Tibial artery (tissue), 4 donors: ENCODE results near the gene SMIM7.

Source experiments
- DNase-seq, 2 donors: peaks; one replicate each; pipeline ENCODE4 v3.0.0-alpha.2; 2019
- H3K27ac ChIP-seq, 2 donors: fragments of 200-600 bp; sonication (generic) in 1 of 2; 1 replicate in 1 of 2; 2 replicates in 1 of 2; pipeline ENCODE4 v1.5.1; 2018 to 2019; ENCODE audit warnings: mild to moderate bottlenecking in 1 of 2
- H3K27me3 ChIP-seq, 2 donors: fragments of 200-600 bp; sonication (generic) in 1 of 2; one replicate each; pipeline versions ENCODE4 v1.5.1 to v1.6.0; 2016 to 2019
- H3K36me3 ChIP-seq, 3 donors: fragments of 200-600 bp; sonication (generic) in 2 of 3; one replicate each; pipeline ENCODE4 v1.5.1; 2016 to 2019; ENCODE audit warnings: mild to moderate bottlenecking in 2 of 3
- H3K4me1 ChIP-seq, 4 donors: fragments of 200-600 bp; sonication (generic) in 2 of 4; 1 replicate in 3 of 4; 2 replicates in 1 of 4; pipeline ENCODE4 v1.5.1; 2016 to 2019
- H3K4me3 ChIP-seq, 2 donors: fragments of 200-600 bp; sonication (generic) in 1 of 2; 1 replicate in 1 of 2; 2 replicates in 1 of 2; pipeline ENCODE4 v1.5.1; 2018 to 2019; ENCODE audit warnings: mild to moderate bottlenecking in 2 of 2
- H3K9me3 ChIP-seq, 3 donors: fragments of 200-600 bp; sonication (generic) in 1 of 3; one replicate each; pipeline ENCODE4 v1.5.1; 2016 to 2019
- CTCF ChIP-seq, 2 experiments: fragments of 200-600 bp in 1 of 2; fragments of 450-650 bp in 1 of 2; IDR thresholded peaks; one replicate each; pipeline ENCODE4 v1.5.1; 2017 to 2019; ENCODE audit warnings: antibody characterized with exemption in 2 of 2, mild to moderate bottlenecking in 1 of 2, moderate library complexity in 1 of 2
- intact Hi-C: fragments of 100-400 bp; cut with DNase I; formaldehyde crosslinking; loops from one replicate; pipeline ENCODE4 v1.15.0; 2023; ENCODE audit warnings: low total_unique reads

Gene SMIM7

GRCh38 chr19:16668176-16668575 is 8.2 kb upstream of the SMIM7 start:
- H3K27ac ChIP-seq: no peak overlapping the region
- TF ChIP-seq CTCF (IDR thresholded peaks at IDR 0.05): no peak
- no peaks in the 10 kb centered on the region for H3K36me3 ChIP-seq
- H3K4me1 ChIP-seq: peaks cover 0 to under 1% (median 0%) of the 10 kb centered on the region in 4 donors
- H3K4me3 ChIP-seq: no peak overlapping the region
- no peaks in the 10 kb centered on the region for H3K27me3 ChIP-seq
- intact Hi-C loops: no loop called here
- H3K9me3 ChIP-seq: no peaks in the 10 kb centered on the region
- no peak for DNase-seq

DNA sequence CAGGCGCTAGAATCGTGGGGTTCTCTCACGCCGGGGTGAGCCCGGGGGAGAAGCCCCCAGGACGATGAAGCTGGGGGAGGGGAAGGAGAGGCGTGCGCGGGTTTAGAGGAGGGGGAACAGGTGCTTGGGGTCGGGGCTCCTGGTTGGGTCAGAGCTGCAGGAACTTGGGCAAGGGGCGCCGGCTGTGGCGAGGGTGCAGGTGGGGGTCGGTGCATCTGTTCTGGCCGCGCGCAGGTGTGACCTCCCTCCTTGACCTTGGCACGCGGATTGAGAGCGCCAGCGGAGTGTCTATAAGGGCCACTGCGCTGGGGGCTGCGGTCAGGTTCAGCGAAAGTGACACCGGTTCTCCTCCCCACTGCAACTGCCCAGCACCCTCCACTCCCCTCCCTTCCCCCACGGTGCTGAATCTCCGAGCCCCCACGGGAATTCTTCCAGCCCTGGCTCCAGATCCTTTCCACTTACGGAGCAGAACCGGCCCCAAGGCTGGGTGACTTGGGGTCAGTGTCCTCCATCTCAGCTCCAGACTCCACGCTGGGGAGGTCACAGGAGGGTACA is 1.6 kb upstream of the SMIM7 start:
- H3K27ac ChIP-seq: peak overlapping the region; percentile 91 to 95
- intact Hi-C loops: loop anchor here (2.0 kb wide), 1 partner anchor 33 kb away; the partner anchor contains the start of gene MED26
- peak overlapping the region; percentile 70 to 91 for H3K4me3 ChIP-seq
- TF ChIP-seq CTCF (IDR thresholded peaks at IDR 0.05): no peak
- H3K9me3 ChIP-seq: no peaks in the 10 kb centered on the region
- peaks cover 0 to 4% of the 10 kb centered on the region in 2 donors for H3K27me3 ChIP-seq
- peaks cover 7 to 20% (median 18%) of the 10 kb centered on the region in 3 donors for H3K36me3 ChIP-seq
- peaks cover 0 to 48% (median 36%) of the 10 kb centered on the region in 4 donors for H3K4me1 ChIP-seq
- peak; percentile 48 to 91 for DNase-seq

- Histone ChIP-seq H3K27me3 (peaks cover 0 to 4% of the 10 kb centered on the region in 2 donors), H3K4me3 (peak within 1 kb of the TSS; percentile 70 to 91), H3K9me3 (no peaks in the 10 kb centered on the region), H3K36me3 (peaks cover 13 to 27% (median 24%) of the 10 kb centered on the region in 3 donors), H3K27ac (peak within 1 kb of the TSS; percentile 91 to 95), H3K4me1 (peaks cover 0 to 48% (median 36%) of the 10 kb centered on the region in 4 donors)
- intact Hi-C loops: loop anchor here (2.0 kb wide), 1 partner anchor 32 kb away; the partner anchor contains the start of gene MED26
- TF ChIP-seq CTCF (IDR thresholded peaks at IDR 0.05): no peak
- DNase-seq: peak; percentile 27 to 82
These were observed 977 bp upstream of the SMIM7 start, which contains the start of gene TMEM38A for GRCh38 chr19:16660763-16661479. TSS of gene TMEM38A (plus strand) at chr19:16661139. CDS start at chr19:16661218, 79 bp downstream.

GRCh38 chr19:16659464-16659831 is 496 bp downstream of the SMIM7 start:
- TF ChIP-seq CTCF (IDR thresholded peaks at IDR 0.05): no peak
- Histone ChIP-seq H3K36me3 (peaks cover 28 to 41% (median 39%) of the 10 kb centered on the region in 3 donors), H3K4me3 (peak overlapping the region; percentile 70 to 91), H3K27ac (peak overlapping the region; percentile 91 to 95), H3K9me3 (no peaks in the 10 kb centered on the region), H3K4me1 (peaks cover 0 to 48% (median 36%) of the 10 kb centered on the region in 4 donors), H3K27me3 (peaks cover 0 to 4% of the 10 kb centered on the region in 2 donors)
- intact Hi-C loops: no loop called here
- DNase-seq: no peak

DNA sequence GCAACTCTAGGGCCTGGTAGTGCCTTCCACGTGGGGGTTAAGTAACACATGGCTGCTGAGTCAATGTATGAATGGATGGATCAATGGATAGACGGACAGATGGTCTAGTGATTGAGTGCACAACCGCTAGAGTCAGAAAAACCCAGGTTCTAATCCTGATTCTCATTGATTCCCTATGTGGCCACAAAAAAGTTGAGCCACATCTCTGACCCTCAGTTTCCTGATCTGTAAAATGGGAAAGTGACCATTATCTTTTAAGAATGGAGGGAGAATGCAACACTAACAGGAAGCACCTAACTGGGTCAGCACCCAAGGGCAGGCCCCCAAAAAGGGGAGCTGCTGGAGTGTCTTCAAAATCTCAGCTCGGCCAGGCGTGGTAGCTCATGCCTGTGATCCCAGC is 2.6 kb downstream of the SMIM7 start:
- intact Hi-C loops: no loop called here
- DNase-seq: no peak
- Histone ChIP-seq H3K4me3 (no peak overlapping the region), H3K27me3 (peaks cover 0 to 4% of the 10 kb centered on the region in 2 donors), H3K4me1 (peaks cover 0 to 41% (median 34%) of the 10 kb centered on the region in 4 donors), H3K36me3 (peaks cover 49 to 62% (median 60%) of the 10 kb centered on the region in 3 donors), H3K9me3 (no peaks in the 10 kb centered on the region), H3K27ac (no peak overlapping the region)
- TF ChIP-seq CTCF (IDR thresholded peaks at IDR 0.05): no peak
